Endothelial cell of umbilical vein (primary cell): ENCODE data around the gene LRFN5. TPM values are rescaled to one million over a fixed set of nuclear protein-coding genes. Genes with fewer than 3 reads are reported as not detected.

ENCODE experiments used
- BruUV-seq: library from RNA; stranded (reverse); fragments of 400-500 nt; replicated peaks from 2 replicates; lab custom pipeline; 2021; lab: Mats Ljungman, UMichigan
- CTCF ChIA-PET: fragments of 300-600, 350-600 bp; sonication (Branson Sonifier 250); formaldehyde crosslinking; loops from one replicate; lab custom pipeline; 2021; ENCODE audit warnings: antibody characterized with exemption, inconsistent platforms; lab: Charles Lee
- POLR2A ChIA-PET: fragments of 300-600, 350-600 bp; sonication (Branson Sonifier 250); formaldehyde crosslinking; loops from one replicate; lab custom pipeline; 2021; ENCODE audit warnings: antibody characterized with exemption, inconsistent platforms; lab: Charles Lee
- DNase-seq: peaks from one replicate; pipeline ENCODE4 v3.0.0-alpha.2; 2011; ENCODE audit warnings: low read depth, low spot score
- FAIRE-seq: peaks from 2 replicates; lab custom pipeline; 2011; peaks lifted over from hg19 to GRCh38; lab: Jason Lieb, UNC
- H2AFZ ChIP-seq: 2 replicates; pipeline ENCODE4 v1.6.0; 2012; ENCODE audit warnings: low read depth, low read length, control low read depth, inconsistent platforms
- H3K27ac ChIP-seq: 2 replicates; pipeline ENCODE4 v1.5.1; 2011; ENCODE audit warnings: low read depth, mild to moderate bottlenecking, control low read depth, low read length, moderate library complexity; ENCODE audit not compliant: insufficient read depth
- H3K27me3 ChIP-seq, 2 experiments: 2 replicates each; pipeline versions ENCODE4 v1.6.0 to v1.6.1; 2011; ENCODE audit warnings: low read length in 2 of 2, mixed read lengths in 1 of 2; ENCODE audit not compliant: control insufficient read depth in 2 of 2, insufficient read depth in 2 of 2
- H3K36me3 ChIP-seq, 2 experiments: 2 replicates in 1 of 2; 3 replicates in 1 of 2; pipeline ENCODE4 v1.5.1; 2011; ENCODE audit warnings: low read length in 2 of 2, mild to moderate bottlenecking in 1 of 2, moderate library complexity in 1 of 2; ENCODE audit not compliant: control insufficient read depth in 2 of 2, insufficient read depth in 2 of 2; ENCODE audit errors: extremely low read depth in 1 of 2
- H3K4me1 ChIP-seq: 3 replicates; pipeline ENCODE4 v1.5.1; 2011; ENCODE audit warnings: mild to moderate bottlenecking, low read length; ENCODE audit not compliant: control insufficient read depth, insufficient read depth; ENCODE audit errors: extremely low read depth
- H3K4me2 ChIP-seq: 2 replicates; pipeline ENCODE4 v1.6.1; 2011; ENCODE audit warnings: low read length, control low read depth, mixed read lengths; ENCODE audit not compliant: insufficient read depth
- H3K4me3 ChIP-seq, 3 experiments: fragments of 200-600 bp in 1 of 3; sonication (generic), shearing (Covaris generic) in 1 of 3; replicated peaks in 1 of 3; 2 replicates each; pipeline ENCODE4 v1.5.1; 2011 to 2016; ENCODE audit warnings: control low read depth in 3 of 3, low read length in 3 of 3, mild to moderate bottlenecking in 2 of 3, inconsistent platforms in 1 of 3, low read depth in 1 of 3, moderate library complexity in 1 of 3; ENCODE audit not compliant: insufficient read depth in 1 of 3
- H3K79me2 ChIP-seq: 2 replicates; pipeline ENCODE4 v1.6.0; 2012; ENCODE audit warnings: low read length, inconsistent platforms; ENCODE audit not compliant: control insufficient read depth, insufficient read depth
- H3K9ac ChIP-seq: replicated peaks from 2 replicates; pipeline ENCODE3; 2011; ENCODE audit warnings: low read length, control low read depth; ENCODE audit not compliant: insufficient read depth; ENCODE audit errors: extremely low read depth
- H3K9me1 ChIP-seq: replicated peaks from 3 replicates; pipeline ENCODE4 v1.6.0; 2011; ENCODE audit warnings: mild to moderate bottlenecking, low read length; ENCODE audit not compliant: control insufficient read depth, insufficient read depth; ENCODE audit errors: extremely low read depth
- H3K9me3 ChIP-seq: replicated peaks from 2 replicates; pipeline ENCODE4 v1.5.1; 2012; ENCODE audit warnings: low read length, inconsistent platforms; ENCODE audit not compliant: control insufficient read depth, insufficient read depth
- H4K20me1 ChIP-seq: replicated peaks from 2 replicates; pipeline ENCODE3; 2011; ENCODE audit warnings: mild to moderate bottlenecking, low read length; ENCODE audit not compliant: control insufficient read depth, insufficient read depth; ENCODE audit errors: extremely low read depth
- CTCF ChIP-seq, 2 donors: IDR thresholded peaks; 1 replicate in 1 of 2; 2 replicates in 1 of 2; pipeline ENCODE4 v1.5.1; 2011; ENCODE audit warnings: low read length in 2 of 2, mild to moderate bottlenecking in 2 of 2, moderate library complexity in 2 of 2, control low read depth in 1 of 2, inconsistent platforms in 1 of 2, low read depth in 1 of 2; ENCODE audit not compliant: insufficient read depth in 1 of 2; ENCODE audit errors: extremely low read depth in 1 of 2
- EZH2 ChIP-seq: IDR thresholded peaks from 2 replicates; pipeline ENCODE4 v1.6.1; 2012; ENCODE audit warnings: borderline replicate concordance, low read depth, mild to moderate bottlenecking, moderate library complexity, low read length, inconsistent platforms; ENCODE audit not compliant: severe bottlenecking
- FOS ChIP-seq: IDR thresholded peaks from 2 replicates; pipeline ENCODE4 v1.6.1; 2011; ENCODE audit warnings: mild to moderate bottlenecking, low read length, moderate library complexity, borderline replicate concordance; ENCODE audit not compliant: insufficient read depth
- GATA2 ChIP-seq: IDR thresholded peaks from 2 replicates; pipeline ENCODE4 v1.7.0; 2011; ENCODE audit warnings: low read depth, mild to moderate bottlenecking, moderate library complexity, mixed read lengths, low read length; ENCODE audit not compliant: insufficient read length, insufficient read depth
- JUN ChIP-seq: IDR thresholded peaks from 2 replicates; pipeline ENCODE4 v1.6.1; 2011; ENCODE audit warnings: borderline replicate concordance, low read depth; ENCODE audit not compliant: insufficient read length, insufficient read depth
- MAX ChIP-seq: IDR thresholded peaks from 2 replicates; pipeline ENCODE4 v1.6.1; 2011; ENCODE audit not compliant: insufficient read depth, insufficient read length
- MYC ChIP-seq: IDR thresholded peaks from one replicate; pipeline ENCODE4 v1.6.1; 2011; ENCODE audit warnings: mild to moderate bottlenecking, low read depth, low read length
- POLR2AphosphoS5 ChIP-seq: IDR thresholded peaks from 2 replicates; pipeline ENCODE4 v1.6.1; 2012; ENCODE audit warnings: low read depth, mild to moderate bottlenecking, control low read depth, low read length, moderate library complexity; ENCODE audit not compliant: insufficient read depth
- dilution Hi-C: fragments of 300-500 bp; cut with MboI; formaldehyde crosslinking; loops from one replicate; pipeline ENCODE4 v1.15.0; 2019; ENCODE audit warnings: low sequenced_read_pairs; ENCODE audit not compliant: extremely low pct_ligation_motif_present
- intact Hi-C: fragments of 100-400 bp; cut with micrococcal nuclease; formaldehyde crosslinking; loops from one replicate; pipeline ENCODE4 v1.10.0; 2022
- polyA plus RNA-seq, 4 experiments: library from polyadenylated mRNA; depleted of rRNA in 3 of 4; stranded (reverse) in 3 of 4; unstranded in 1 of 4; fragments of >200 nt; gene quantifications; 2 replicates each; pipeline versions ENCODE4 v1.2.1 to v1.2.3, GENCODE V29; 2011 to 2012; ENCODE audit warnings: missing spikeins in 1 of 4
- total RNA-seq: library from RNA; stranded (reverse); gene quantifications from 2 replicates; pipeline ENCODE4 v1.2.3, GENCODE V29; 2021

LRFN5 gene
- total and polyA plus RNA-seq, 2 donors (not counting 3 experiments of a cell fraction or from before 2014, with no cell fraction given) = not detected

- Histone ChIP-seq H3K4me1 (no peaks in the 10 kb centered on the region), H3K4me3 (no peak overlapping the region), H3K79me2 (no peaks in the 10 kb centered on the region), H2AFZ (no peak overlapping the region), H4K20me1 (no peaks in the 10 kb centered on the region), H3K27me3 (no peaks in the 10 kb centered on the region), H3K9ac (no peak overlapping the region), H3K9me3 (peaks cover 3% of the 10 kb centered on the region), H3K27ac (no peak overlapping the region), H3K36me3 (no peaks in the 10 kb centered on the region), H3K4me2 (no peak overlapping the region), H3K9me1 (no peaks in the 10 kb centered on the region)
- no TSS peak for BruUV-seq
- TF ChIP-seq EZH2 = no peak
- no peak for TF ChIP-seq JUN
- TF ChIP-seq POLR2AphosphoS5 = no peak
- TF ChIP-seq MYC = no peak
- ChIA-PET POLR2A (no interaction called here), CTCF (no interaction called here)
- no peak for DNase-seq
- FAIRE-seq = no peak
- intact Hi-C loops = no loop called here
- dilution Hi-C loops = no loop called here
Measured at GRCh38 chr14:41773536-41774279, 167.0 kb downstream of the LRFN5 start.

- H3K4me3 ChIP-seq = no peak overlapping the region
- H3K27me3 ChIP-seq = no peaks in the 10 kb centered on the region
- H3K4me2 ChIP-seq = no peak overlapping the region
- H3K27ac ChIP-seq = no peak overlapping the region
- H3K4me1 ChIP-seq = no peaks in the 10 kb centered on the region
- H3K36me3 ChIP-seq = no peaks in the 10 kb centered on the region
- peaks cover 2% of the 10 kb centered on the region for H3K9me3 ChIP-seq
- H4K20me1 ChIP-seq = no peaks in the 10 kb centered on the region
- dilution Hi-C loops = no loop called here
- DNase-seq (no peak), FAIRE-seq (no peak)
- ChIA-PET CTCF (no interaction called here), POLR2A (no interaction called here)
- no peak overlapping the region for H3K9ac ChIP-seq
- no peak overlapping the region for H2AFZ ChIP-seq
- TF ChIP-seq CTCF (IDR thresholded peaks at IDR 0.05; ENCODE audit: extremely low read depth in 1 of 2, insufficient read depth in 1 of 2, low read depth in 1 of 2, low read length in 2 of 2) = no peak
- no peak for TF ChIP-seq EZH2
- TF ChIP-seq FOS = no peak
- TF ChIP-seq GATA2 = no peak
- TF ChIP-seq JUN = no peak
- no peak for TF ChIP-seq MAX
- H3K79me2 ChIP-seq = no peaks in the 10 kb centered on the region
- no TSS peak for BruUV-seq
- no peaks in the 10 kb centered on the region for H3K9me1 ChIP-seq
- intact Hi-C loops = no loop called here
Measured at GRCh38 chr14:41782511-41782910, 175.8 kb downstream of the LRFN5 start.
